Erythroblast (primary cell): ENCODE measurements around the gene TTYH2.

Experiments
- DNase-seq, 2 experiments: peaks; one replicate each; lab custom pipeline; 2025; lab: John Stamatoyannopoulos, UW
- GATA1 ChIP-seq: IDR thresholded peaks from 2 replicates; pipeline ENCODE4 v1.6.1; 2011; ENCODE audit warnings: low read depth, mild to moderate bottlenecking, control low read depth, low read length, moderate library complexity
- POLR2A ChIP-seq: IDR thresholded peaks from 2 replicates; pipeline ENCODE4 v1.6.1; 2011; ENCODE audit warnings: mild to moderate bottlenecking, low read length

The TTYH2 gene

DNA sequence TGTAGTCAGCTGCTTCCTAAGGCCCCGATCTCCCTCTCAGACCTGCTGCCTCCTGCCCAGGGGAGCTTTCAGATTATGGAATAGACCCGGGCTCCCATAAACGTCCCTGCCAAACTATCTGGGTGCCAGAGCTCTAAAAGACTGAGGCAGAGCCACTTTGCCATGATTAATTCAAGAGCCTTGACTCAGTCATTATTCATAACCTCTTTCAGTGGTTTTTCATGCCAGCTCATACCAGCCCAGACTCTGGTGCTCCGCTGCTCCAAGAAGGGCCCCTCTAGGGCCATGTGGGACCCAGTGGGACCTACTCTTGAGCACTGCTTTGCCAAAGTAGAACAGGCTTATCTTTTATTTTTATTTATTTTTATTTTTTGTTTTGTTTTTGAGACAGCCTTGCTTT lies 84.6 kb downstream of the TTYH2 start:
- no peak for TF ChIP-seq GATA1
- no peak for TF ChIP-seq POLR2A
- no peak for DNase-seq

DNA sequence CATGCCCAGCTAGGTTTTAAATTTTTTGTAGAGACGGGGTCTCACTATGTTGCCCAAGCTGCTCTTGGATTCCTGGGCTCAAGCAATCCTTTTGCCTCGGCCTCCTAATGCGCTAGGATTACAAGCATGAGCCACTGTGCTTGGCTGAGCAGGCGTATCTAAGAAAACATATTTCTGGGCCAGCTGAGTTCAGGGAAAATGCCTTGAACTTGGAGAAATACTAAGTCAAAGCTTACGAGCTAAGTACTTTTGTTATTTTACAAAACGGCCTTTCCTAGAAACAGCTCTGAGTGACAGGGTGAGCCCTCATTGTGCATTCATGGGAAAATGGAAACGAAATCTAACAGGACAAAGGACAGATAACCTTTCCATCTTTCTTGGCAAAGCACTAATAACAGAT lies 85.4 kb downstream of the TTYH2 start:
- no peak for TF ChIP-seq GATA1
- TF ChIP-seq POLR2A, result no peak
- no peak for DNase-seq

DNA sequence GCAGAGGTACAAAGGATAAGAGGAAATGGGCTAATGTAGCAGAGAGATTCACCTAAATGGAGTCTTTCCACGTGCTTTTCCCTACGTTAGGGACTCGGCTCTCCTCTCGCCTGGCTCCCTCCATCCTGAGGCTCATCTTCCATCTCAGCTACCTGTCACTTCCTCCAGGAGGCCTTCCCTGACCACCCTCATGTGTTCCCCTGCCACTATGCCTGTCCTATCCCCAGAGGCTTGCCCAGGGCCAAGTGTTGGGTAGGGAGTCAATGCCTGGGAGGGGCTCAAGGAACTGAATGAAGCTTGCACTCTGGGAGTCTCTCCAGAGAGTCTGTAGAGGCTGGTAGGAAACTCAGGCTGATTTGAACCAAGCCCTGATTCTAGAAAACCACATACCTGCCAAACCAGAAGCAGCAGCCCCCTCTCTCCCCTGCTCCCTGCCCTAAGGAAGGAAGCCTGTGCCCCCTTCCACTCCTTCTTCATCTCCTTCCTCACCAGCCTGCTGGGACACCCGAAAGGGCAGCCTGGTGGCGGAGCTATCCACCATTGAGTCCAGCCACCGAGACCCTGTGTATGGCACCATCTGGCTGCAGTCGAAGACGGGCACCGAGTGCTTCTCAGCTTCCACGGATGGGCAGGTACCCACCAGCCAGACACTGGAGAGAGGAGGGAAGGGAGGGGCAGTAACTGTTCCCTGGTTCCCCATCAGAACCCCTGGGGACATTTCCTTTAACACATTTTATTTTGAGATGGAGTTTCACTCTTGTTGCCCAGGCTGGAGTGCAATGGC lies 86.0 kb downstream of the TTYH2 start:
- TF ChIP-seq POLR2A (no peak), GATA1 (no peak)
- no peak for DNase-seq

DNA sequence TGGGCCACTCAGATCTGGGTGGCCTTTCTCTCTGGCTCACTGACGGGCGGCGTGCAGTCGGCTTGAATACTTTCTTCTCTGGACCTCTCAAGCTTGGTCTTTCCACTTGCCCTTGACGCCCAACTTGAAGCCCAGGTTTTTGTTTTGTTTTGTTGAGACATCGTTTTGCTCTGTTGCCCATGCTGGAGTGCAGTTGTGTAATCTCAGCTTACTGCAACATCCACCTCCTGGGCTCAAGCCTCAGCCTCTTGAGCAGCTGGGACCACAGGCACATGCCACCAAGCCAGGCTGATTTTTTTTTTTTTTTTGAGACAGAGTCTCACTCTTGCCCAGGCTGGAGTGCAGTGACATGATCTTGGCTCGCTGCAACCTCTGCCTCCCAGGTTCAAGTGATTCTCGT lies 89.9 kb downstream of the TTYH2 start:
- TF ChIP-seq GATA1 (no peak), POLR2A (no peak)
- DNase-seq, result no peak

DNA sequence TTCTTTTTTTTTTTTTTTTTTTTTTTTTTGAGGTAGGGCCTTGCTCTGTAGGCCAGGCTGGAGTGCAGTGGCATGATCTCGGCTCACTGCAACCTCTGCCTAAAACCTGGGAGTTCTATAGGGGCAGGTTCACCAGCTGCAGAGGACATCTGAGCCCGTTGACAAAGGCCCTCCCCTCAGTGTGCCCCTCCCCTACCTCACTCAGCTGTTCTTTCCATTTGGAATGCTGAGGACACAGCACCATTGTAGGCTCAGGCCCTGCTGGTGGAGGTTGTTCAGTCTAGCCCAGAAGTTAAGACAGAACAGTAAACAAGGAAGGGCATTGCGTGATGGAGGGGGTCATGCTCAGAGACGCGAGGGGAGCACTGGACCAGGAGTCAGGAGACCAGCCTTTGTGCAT lies 90.8 kb downstream of the TTYH2 start:
- DNase-seq, result no peak
- TF ChIP-seq POLR2A, result no peak
- TF ChIP-seq GATA1, result no peak

DNA sequence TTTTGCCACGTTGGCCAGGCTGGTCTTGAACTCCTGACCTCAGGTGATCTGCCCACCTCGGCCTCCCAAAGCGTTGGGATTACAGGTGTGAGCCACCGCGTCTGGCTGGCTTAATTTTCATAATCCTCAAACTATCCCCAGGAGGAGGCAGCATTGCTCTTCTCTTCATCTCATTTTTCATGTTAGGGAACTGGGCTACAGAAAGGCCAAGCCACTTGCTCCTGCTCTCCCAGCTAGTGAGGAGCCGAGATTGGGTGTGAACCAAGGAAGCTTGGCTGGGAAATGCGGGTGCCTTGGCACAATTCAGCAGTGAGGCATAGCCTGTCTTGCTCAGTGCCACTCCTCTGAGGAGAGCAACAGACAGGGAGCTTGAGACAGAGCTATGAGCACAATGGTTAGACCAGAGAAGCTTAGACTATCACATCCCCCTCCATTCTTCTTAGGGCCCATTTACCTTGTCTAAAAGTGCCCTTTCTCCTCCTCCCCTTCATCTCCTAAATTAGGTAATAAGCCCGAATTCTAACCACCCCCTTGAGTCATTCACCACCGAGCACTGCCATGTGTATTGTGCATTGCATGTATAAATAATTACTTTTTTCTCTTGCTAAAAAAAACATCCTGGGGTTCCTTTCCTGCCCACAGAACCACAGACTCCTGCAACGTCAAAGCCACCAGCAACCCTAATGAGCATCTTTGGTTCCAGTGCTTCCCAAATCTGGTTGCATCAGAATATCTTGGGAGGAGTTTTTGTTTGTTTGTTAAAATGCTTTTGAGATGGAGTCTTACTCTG lies 92.7 kb downstream of the TTYH2 start:
- no peak for TF ChIP-seq GATA1
- no peak for TF ChIP-seq POLR2A
- peak in 1 of 2 experiments; percentile 7 for DNase-seq

DNA sequence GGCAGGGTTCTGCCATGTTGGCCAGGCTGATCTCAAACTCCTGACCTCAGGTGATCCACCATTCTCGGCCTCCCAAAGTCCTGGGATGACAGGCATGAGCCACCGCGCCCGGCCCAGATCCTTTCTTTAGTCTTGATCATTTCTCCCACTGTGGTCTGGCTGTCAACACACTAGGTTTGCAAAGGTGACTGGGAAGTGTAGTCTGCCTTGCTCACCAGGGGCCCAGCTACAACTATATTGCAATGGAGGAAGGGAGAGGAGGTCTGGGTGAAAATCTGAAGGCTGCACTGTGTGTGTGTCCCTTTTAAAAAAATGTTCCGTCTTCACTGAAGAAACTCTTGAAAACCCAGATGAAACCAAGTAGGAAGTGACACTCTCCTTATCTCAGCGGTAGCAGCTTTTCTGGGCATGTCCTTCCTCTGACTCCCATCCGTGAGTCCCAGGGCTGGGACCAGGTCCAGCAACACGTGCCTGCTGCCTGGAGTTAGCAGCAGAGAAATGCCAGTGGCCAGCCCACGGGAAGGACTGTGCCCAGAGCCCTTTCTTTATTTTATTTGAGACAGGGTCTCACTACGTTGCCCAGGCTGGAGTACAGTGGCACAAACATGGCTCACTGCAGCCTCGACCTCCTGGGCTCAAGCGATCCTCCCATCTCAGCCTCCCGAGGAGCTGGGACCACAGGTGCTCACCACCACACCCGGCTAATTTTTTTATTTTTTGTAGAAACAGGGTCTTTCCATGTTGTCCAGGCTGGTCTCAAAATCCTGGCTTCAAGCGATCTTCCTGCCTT lies 94.8 kb downstream of the TTYH2 start:
- no peak for TF ChIP-seq POLR2A
- TF ChIP-seq GATA1, result no peak
- DNase-seq, result peak; percentile 19 to 24

DNA sequence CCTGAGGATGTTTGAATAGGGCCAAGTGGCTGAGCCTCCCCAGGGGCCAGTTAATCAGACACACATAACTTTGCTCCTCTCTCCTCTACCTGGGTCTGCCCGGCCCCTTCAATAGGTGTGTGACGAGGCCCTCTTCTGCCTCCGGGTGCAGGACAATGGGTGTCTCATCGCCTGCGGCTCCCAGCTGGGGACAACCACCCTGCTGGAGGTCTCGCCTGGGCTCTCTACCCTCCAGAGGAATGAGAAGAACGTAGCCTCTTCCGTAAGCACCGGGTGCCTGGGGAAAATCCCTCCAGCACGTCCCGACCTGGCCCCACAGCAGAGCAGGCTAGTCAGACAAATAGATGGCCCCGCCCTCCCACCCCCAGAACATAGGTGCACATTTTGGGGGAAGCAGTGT lies 96.5 kb downstream of the TTYH2 start:
- no peak for DNase-seq
- no peak for TF ChIP-seq GATA1
- TF ChIP-seq POLR2A, result no peak
